GM20000 (cell line): ENCODE measurements around the gene CADPS2.

Source experiments
- DNase-seq: peaks from one replicate; pipeline ENCODE4 v3.0.0; 2012; ENCODE audit warnings: low spot score
- TF ChIP-seq, protein P1 (sequence below): IDR thresholded peaks from 2 replicates; pipeline ENCODE4 v1.5.1; 2012; ENCODE audit warnings: mild to moderate bottlenecking, control low read depth; ENCODE audit errors: extremely low read depth, missing control alignments

CADPS2 gene

DNA sequence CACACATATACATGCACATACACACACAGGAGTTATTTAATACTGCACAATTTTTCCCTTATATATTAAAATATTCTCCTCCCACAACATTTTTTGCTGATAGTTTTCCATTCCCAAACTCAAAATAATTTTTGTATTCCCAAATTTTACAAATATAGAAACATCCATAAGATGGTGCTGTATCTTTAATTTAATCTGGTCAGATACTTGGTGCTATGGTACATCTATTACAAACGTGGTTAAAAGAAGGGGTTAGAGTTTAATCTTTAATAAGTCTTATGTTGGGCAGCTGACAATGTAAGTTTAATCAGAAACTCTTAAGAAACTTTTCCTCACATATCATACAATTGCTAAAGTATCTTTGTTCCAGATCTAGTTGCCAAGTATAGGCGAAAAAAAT, 10.2 kb upstream of the CADPS2 start:
- TF ChIP-seq, protein P1, sequence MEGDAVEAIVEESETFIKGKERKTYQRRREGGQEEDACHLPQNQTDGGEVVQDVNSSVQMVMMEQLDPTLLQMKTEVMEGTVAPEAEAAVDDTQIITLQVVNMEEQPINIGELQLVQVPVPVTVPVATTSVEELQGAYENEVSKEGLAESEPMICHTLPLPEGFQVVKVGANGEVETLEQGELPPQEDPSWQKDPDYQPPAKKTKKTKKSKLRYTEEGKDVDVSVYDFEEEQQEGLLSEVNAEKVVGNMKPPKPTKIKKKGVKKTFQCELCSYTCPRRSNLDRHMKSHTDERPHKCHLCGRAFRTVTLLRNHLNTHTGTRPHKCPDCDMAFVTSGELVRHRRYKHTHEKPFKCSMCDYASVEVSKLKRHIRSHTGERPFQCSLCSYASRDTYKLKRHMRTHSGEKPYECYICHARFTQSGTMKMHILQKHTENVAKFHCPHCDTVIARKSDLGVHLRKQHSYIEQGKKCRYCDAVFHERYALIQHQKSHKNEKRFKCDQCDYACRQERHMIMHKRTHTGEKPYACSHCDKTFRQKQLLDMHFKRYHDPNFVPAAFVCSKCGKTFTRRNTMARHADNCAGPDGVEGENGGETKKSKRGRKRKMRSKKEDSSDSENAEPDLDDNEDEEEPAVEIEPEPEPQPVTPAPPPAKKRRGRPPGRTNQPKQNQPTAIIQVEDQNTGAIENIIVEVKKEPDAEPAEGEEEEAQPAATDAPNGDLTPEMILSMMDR, result no peak
- no peak for DNase-seq

DNA sequence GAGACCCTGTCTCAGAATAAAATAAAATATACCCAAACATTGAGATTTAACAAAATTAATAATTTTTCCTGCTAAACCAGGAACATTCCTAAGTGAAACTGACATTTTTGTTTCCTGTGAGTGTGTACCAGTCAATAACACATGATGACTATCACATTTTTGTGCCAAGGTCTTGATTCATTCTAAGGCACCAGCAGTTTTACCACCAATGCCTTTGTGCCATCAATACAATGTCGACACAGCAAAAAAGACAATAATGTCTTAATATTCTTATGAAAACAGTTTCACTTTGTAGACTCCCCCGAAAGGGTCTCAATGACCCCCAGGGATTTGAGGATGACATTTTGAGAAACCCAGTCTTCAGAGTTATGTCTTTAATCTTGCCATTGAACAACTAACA, 7.2 kb upstream of the CADPS2 start:
- TF ChIP-seq, protein P1, result no peak
- no peak for DNase-seq

DNA sequence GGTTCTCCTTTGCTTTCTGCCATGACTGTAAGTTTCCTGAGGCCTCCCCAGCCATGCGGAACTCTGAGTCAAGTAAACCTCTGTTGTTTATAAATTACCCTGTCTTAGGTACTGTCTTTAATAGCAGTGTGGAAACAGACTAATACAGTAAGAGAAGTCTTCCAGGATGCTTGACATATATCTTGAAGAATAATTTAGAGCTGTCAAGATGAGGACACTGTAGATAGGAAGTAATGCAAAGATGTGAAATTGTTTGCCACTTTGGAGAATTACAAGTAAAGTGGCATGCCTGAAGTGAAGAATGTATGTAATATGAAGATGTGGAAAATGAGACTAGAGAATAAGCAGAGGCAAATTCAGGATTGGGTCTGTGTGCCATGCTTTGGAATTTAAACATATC, 2.9 kb upstream of the CADPS2 start:
- TF ChIP-seq, protein P1, result no peak
- no peak for DNase-seq

DNA sequence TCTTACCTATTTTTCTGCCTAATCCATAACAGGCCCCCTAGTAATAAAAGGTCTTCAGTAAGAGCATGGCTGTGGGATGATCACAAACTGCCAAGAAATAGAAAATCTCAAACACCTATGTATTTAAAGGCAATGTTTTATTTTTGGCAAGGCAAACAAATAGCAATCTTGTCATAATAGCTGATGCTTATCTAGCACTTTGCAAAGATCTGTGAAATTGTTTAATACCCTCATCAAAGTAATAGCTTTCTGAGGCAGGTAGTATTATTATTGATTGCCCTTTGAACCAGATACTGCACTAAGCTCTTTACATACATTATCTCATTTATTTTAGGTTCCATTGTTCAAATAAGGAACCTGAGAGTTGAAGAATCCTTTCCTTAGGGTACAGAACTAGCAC, 1.6 kb upstream of the CADPS2 start:
- DNase-seq, result no peak
- TF ChIP-seq, protein P1, result no peak

- TF ChIP-seq, protein P1, result no peak
- peak; percentile 29 for DNase-seq
Measured at GRCh38 chr7:122887198-122887597, 938 bp upstream of the CADPS2 start.

DNA sequence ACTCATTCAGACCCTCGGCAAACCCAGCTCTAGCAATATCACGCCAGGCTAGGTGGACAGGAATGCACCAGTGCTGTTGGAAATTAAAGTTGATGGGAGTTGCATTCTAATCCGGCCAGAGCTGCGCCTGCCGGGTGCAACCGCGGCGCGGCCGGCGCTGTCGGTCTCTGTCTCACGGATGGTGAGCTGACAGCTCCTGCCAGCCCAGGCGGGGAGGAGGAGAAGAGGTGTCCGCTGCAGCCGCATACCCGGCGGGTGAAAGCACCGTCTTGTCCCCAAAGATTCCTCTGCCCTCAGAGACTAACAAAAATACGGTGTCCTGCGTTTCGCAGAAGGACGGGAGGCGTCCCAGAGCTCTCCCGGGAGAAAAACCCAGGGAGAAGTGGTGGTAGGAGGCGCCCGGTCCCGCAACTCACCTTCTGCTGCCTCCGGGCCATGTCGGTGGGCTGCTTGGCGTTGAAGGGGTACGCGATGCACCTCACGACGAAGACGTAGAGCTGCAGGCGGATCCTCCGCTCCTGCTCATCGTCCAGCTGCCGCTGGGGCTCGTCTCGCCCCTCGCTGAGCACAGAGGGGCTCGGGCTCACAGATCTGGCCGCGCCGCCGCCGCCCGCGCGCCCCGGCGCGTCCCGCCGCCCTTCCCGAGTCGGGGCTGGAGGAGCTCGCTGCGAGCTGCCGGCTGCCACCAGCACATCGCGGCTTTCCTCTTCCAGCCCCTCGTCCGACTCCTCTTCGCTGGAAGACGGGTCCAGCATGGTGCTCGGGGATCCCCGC, 490 bp downstream of the CADPS2 start:
- peak; percentile 43 for DNase-seq

DNA sequence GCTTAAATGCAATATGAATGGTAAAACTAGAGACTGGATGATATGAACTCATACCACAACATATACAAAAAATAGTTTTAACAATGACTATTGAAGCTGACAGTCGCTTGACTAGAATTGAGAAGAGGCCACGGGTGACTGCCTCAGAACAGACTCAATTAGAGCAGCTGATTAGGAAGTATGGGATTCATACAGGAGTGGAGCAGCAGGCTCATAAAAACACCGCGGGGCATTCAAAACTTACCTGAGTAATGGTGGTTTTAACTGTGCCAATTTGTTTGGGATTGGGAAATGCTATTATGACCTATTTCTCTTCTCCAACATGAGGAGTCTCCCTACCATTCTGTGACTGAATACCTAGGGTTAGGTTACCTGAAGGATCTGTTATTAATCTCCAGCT, 2.1 kb downstream of the CADPS2 start:
- no peak for DNase-seq
- TF ChIP-seq, protein P1, result no peak

More for the DNA sequence above, 490 bp downstream of the CADPS2 start:
- TF ChIP-seq, protein P1, result no peak
